ENCODE measurements around the gene CDK11A. TPM values are rescaled to one million over a fixed set of nuclear protein-coding genes. Genes with fewer than 3 reads are reported as not detected.
A peak's percentile ranks its signal among the peaks of the same experiment; 100 is the strongest.

CDK11A gene
- total RNA-seq (2014; rRNA removed), result 9.1 and 12.8 TPM in 2 replicates
- polyA plus RNA-seq (2012), result 14.3 TPM

DNA sequence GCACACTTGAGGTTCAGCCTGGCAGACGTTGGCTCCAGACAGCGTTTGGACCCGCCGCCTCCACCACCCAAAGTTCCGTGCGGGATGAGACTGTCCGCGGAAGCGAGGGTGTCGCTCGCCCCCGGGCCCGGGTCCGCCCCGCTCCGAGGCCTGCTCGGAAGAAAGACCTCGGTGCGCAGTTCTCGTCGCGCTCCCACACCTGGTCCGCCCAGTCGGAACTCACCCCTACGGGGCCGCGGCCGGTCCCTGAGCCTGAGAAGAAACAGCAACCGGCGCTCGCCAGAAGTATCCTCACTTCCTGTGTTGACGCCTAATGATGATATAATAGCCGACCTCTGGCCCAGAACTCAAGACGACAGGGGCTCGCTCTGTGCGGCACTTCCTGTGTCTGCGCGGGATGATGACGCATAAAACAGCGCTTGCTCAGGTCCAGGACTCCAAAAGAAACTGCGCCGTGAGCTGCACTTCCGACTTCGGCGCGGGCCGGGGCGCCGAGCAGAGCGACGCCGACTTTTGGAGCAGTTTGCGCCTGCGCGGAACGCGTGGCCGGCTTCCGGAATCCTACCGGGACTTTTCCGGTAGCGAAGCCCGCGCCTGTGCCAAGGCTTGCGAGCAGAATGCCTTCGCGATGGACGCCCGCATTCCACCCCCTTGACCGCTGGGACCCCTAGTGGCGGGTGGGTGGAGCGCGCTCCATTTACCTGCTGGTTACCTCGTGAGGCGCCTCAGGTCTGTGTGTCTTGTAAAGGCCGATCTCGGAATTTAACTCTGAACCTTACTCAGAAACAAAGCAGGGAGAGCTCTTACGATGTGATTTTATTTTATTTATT, at the start of gene CDK11A:
CDK11A (minus strand) TSS at position 323 of the 830 bp plus-strand sequence. CDS start 1,539 bp downstream, outside the sequence.
- DNase-seq (ENCODE audit: low read depth), result peak; percentile 100

- no peak for DNase-seq (ENCODE audit: low read depth)
Observed at GRCh38 chr1:1773874-1774273, 49.7 kb upstream of the CDK11A start.

- no peak for DNase-seq (ENCODE audit: low read depth)
Observed at GRCh38 chr1:1771096-1771495, 46.9 kb upstream of the CDK11A start.

- no peak for DNase-seq (ENCODE audit: low read depth)
Observed at GRCh38 chr1:1770102-1770501, 45.9 kb upstream of the CDK11A start.

- no peak for DNase-seq (ENCODE audit: low read depth)
Observed at GRCh38 chr1:1768249-1768992, 44.3 kb upstream of the CDK11A start.

DNA sequence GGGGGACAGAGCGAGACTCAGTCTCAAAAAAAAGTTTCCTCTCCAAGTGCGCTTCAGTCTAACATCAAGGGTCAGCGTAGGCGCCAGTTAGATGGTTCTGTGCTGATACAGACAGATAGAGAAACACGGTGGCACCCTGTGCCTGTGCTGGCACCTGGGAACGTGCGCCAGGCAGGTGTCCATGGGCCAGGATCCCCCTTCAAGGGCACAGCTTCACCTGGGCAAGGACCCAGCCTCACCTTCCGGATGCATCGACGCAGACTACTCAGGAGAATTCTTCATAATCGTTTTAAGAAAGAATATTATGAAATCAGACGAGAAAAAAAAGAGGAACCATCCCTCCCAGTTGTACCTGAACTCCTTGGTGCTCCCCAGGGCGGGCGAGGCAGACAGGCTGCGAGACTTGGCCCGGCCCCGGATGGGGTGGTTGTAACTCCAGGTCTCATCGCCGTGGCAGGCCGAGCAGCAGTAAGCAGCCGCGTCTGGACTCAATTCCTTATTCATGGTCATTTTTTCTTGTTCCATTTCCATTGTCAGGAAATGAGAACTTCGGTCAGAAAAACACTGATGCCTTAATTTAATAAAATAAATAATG, 40.8 kb upstream of the CDK11A start:
- no peak for DNase-seq (ENCODE audit: low read depth)

- DNase-seq (ENCODE audit: low read depth), result no peak
Observed at GRCh38 chr1:1763657-1764621, 39.8 kb upstream of the CDK11A start.

- DNase-seq (ENCODE audit: low read depth), result no peak
Observed at GRCh38 chr1:1761504-1762376, 37.6 kb upstream of the CDK11A start.

DNA sequence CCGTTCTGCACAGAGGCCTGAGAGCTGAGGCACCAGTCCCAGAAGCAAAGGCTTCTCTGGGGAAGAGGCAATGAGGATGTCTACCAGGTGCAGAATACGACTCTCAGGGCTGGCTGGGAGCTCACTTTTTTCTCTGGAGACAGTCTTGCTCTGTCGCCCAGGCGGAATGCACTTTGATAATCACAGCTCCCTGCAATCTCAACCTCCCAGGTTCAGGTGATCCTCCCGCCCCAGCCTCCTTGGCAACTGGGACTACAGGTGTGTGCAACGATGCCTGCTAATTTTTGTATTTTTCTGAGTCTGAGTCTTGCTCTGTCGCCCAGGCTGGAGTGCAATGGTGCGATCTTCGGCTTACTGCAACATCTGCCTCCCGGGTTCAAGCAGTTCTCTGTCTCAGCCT, 36.6 kb upstream of the CDK11A start:
- DNase-seq (ENCODE audit: low read depth), result no peak

- DNase-seq (ENCODE audit: low read depth), result no peak
Observed at GRCh38 chr1:1760345-1760650, 36.1 kb upstream of the CDK11A start.

GRCh38 chr1:1759456-1760344, 35.5 kb upstream of the CDK11A start:
- no peak for DNase-seq (ENCODE audit: low read depth)

DNA sequence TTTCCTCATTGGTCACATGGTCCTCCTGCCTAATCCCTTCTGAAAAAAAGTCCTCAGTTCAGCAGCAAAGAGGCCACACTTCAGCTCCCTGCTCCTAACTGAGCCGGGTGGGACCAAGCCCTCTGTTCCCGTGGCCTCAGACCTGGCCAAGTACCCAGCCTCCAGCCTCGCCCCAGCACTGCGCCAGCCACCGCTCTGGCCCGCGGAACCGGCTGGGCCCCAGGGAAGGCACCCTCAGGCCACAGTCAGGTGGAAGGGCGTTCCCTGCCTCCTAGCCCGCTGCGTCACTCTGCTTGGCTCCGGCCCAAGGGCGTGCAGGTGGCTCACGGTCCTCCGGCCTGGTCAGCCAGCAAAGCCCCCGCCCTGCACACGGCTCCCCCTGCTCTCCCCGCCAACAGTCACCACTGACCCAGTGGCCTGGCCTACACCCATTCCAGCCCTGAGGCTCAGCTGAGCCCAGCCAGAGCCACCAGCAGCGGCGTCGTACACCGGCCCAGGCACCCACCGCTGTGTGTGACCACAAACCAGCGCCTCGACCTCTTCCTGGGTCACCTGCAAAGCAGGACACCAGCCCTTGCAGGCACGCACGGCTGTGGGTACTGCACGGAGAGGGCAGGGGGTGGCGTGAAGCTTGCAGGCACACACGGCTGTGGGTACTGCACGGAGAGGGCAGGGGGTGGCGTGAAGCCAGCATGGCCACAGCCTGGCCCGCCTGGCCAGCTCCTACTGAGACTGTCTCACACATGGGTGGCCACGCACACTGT, 34.7 kb upstream of the CDK11A start:
- no peak for DNase-seq (ENCODE audit: low read depth)

DNA sequence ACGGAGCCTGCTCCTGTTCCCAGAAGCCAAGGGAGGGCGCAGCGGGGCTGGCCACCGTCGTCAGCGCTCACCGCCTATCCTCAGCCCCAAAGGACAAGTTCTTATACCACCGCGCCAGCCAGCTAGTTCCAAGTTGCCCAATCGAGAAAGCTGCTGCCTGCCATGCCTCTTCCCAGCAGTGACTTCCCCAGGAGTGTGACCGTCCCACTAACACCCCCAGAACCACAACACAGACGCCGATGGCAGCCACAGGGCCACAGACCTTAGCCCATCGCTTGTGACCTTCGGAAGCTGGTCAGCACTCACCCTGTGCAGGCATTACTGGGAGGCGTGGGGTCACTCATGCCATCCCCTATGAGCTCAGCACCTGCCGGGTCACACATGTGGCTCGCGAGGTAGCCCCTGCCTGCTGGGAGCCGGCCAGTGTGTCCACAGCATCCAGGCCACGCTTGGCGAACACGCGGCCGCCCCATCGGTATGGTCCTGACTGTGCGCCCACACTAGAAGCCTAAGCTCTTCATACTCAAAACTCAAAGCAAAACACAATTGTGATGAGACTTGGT, 34.0 kb upstream of the CDK11A start:
- DNase-seq (ENCODE audit: low read depth), result no peak

DNA sequence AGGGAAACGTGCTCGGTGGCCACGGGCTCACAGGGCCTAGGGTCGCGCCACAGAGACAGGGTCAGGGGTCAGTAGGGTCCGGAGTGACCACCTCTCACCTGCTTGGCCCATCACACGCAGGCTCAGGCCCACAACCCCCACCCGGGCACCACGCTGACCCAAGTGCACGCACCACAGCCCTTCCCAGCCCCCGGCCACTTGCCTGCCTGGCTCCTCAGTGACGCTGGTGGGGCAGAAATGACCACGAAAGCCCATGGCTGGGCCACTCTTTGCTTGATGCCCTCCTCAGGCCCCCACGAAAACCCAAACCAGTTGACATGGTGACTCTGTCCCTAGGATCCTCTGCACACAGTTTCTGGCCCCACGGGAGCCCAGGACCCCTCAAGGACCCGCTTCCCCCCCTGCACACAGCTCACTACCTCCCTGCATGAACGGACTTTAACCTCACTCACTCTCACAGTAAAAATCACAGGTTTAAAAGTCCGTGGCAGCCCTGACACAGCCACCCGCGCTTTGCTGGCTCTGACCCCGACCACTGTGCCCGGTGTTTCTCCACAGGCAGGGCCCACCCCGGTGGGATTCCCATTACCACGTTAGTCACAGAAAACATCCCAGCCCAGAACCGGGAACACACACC, 33.4 kb upstream of the CDK11A start:
- no peak for DNase-seq (ENCODE audit: low read depth)

DNA sequence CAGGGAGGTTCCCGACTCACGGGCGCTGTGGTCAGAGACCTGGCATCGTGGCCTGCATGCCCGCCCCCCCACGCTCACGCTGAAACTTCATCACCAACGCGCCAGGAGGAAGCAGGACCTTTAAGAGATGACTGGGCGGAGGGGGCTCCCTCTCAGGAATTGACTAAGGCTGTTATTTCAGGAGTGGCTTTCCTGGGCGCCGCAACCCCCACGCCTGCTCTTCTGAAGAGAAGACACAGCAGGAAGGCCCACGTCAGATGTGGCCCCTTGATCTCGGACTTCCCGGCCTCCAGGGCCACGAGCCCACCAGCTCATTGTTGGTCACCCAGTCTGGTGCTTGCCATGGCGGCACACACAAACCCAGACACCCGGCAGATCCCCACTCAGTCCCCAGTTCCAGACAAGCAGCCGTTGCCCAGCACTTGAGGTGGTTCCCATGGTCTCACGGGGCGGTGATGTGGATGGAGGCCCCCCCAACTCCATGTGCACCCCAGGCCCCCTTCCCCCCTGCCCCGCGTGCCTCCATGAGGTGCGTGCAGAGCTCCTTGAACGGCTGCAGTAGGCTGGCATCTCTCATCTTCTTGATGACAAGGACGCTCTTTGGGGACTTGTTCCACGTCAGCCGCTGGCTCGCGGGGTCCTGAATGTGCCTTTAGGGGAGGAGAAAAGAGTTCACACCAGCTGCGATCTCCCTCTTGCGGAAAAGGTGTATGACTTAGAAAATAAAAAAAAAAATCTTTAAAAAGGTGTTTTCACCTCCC, 32.7 kb upstream of the CDK11A start:
- no peak for DNase-seq (ENCODE audit: low read depth)

- DNase-seq (ENCODE audit: low read depth), result no peak
Observed at GRCh38 chr1:1755852-1756251, 31.7 kb upstream of the CDK11A start.

DNA sequence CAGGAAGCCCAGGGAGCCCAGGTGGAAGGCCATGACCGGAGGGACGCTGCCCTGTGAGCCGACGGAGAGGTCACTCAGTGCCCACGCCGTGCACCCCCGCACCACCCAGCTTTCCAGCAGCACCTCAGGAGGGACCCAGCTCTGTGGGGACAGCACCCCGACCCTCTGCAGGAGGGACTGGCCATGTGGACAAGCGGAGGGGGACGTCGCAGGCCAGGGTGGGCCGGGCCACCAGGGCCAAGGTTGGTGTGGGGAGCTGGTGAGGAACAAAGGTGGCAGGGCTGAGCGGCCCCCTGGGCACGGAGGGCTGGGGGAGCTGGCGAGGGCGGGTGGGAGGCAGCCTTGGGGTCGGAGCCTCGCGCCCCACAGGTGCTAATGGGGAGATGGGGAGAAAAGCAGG, 31.3 kb upstream of the CDK11A start:
- no peak for DNase-seq (ENCODE audit: low read depth)

All from LHCN-M2 (cell line).